ENCODE results near the gene GPC3.

GPC3 gene

GRCh38 chrX:133881007-133881406, 104.4 kb downstream of the GPC3 start:
- DNase-seq, result no peak

GRCh38 chrX:133880032-133880443, 105.4 kb downstream of the GPC3 start:
- no peak for DNase-seq

GRCh38 chrX:133878710-133879109, 106.7 kb downstream of the GPC3 start:
- DNase-seq, result no peak

- no peak for DNase-seq
Measured at GRCh38 chrX:133876646-133877045, 108.7 kb downstream of the GPC3 start.

GRCh38 chrX:133869270-133869669, 116.1 kb downstream of the GPC3 start:
- no peak for DNase-seq

GRCh38 chrX:133868682-133869081, 116.7 kb downstream of the GPC3 start:
- DNase-seq, result no peak

GRCh38 chrX:133868250-133868649, 117.1 kb downstream of the GPC3 start:
- DNase-seq, result no peak

- DNase-seq, result no peak
Measured at GRCh38 chrX:133865761-133866471, 119.5 kb downstream of the GPC3 start.

GRCh38 chrX:133864236-133864635, 121.2 kb downstream of the GPC3 start:
- DNase-seq, result no peak

GRCh38 chrX:133859860-133860259, 125.5 kb downstream of the GPC3 start:
- no peak for DNase-seq

GRCh38 chrX:133859336-133859735, 126.1 kb downstream of the GPC3 start:
- DNase-seq, result no peak

GRCh38 chrX:133857640-133858269, 127.6 kb downstream of the GPC3 start:
- no peak for DNase-seq

- no peak for DNase-seq
Measured at GRCh38 chrX:133856819-133857218, 128.6 kb downstream of the GPC3 start.

- DNase-seq, result no peak
Measured at GRCh38 chrX:133854290-133854689, 131.1 kb downstream of the GPC3 start.

- DNase-seq, result no peak
Measured at GRCh38 chrX:133852837-133853356, 132.5 kb downstream of the GPC3 start.

- DNase-seq, result no peak
Measured at GRCh38 chrX:133852401-133852800, 133.0 kb downstream of the GPC3 start.

- DNase-seq, result no peak
Measured at GRCh38 chrX:133850399-133850798, 135.0 kb downstream of the GPC3 start.

- no peak for DNase-seq
Measured at GRCh38 chrX:133849676-133850075, 135.7 kb downstream of the GPC3 start.

- DNase-seq, result no peak
Measured at GRCh38 chrX:133847340-133847994, 137.9 kb downstream of the GPC3 start.

GRCh38 chrX:133846311-133846710, 139.1 kb downstream of the GPC3 start:
- DNase-seq, result no peak

GRCh38 chrX:133840415-133840814, 145.0 kb downstream of the GPC3 start:
- no peak for DNase-seq

GRCh38 chrX:133838761-133839676, 146.4 kb downstream of the GPC3 start:
- no peak for DNase-seq

- no peak for DNase-seq
Measured at GRCh38 chrX:133837091-133837490, 148.3 kb downstream of the GPC3 start.

Measured in CD4-positive, alpha-beta T cell treated with Interleukin-15 for 1 hour (primary cell).